BJ (cell line): ENCODE data around the gene DOK1. TPM values are rescaled to one million over a fixed set of nuclear protein-coding genes. Genes with fewer than 3 reads are reported as not detected.

ENCODE experiments used
- CTCF ChIA-PET: fragments of 350-600 bp; formaldehyde crosslinking; extraction: SDS; loops from one replicate; lab custom pipeline; 2021; ENCODE audit warnings: antibody characterized with exemption, inconsistent platforms; lab: Yijun Ruan, JAX
- POLR2A ChIA-PET: fragments of 300-600 bp; sonication (Branson Sonifier 250); formaldehyde crosslinking; extraction: SDS; loops from one replicate; lab custom pipeline; 2021; ENCODE audit warnings: antibody characterized with exemption; lab: Charles Lee
- DNase-seq: peaks from one replicate; pipeline ENCODE4 v3.0.0-alpha.2; 2011; ENCODE audit warnings: low read depth
- H3K27me3 ChIP-seq: 2 replicates; pipeline ENCODE4 v1.6.0; 2011; ENCODE audit warnings: low read length; ENCODE audit not compliant: control insufficient read depth, insufficient read depth
- H3K36me3 ChIP-seq: 2 replicates; pipeline ENCODE4 v1.5.1; 2011; ENCODE audit warnings: low read length; ENCODE audit not compliant: control insufficient read depth, insufficient read depth
- H3K4me3 ChIP-seq: 2 replicates; pipeline ENCODE4 v1.5.1; 2011; ENCODE audit warnings: low read depth, mild to moderate bottlenecking, control low read depth, low read length
- polyA plus RNA-seq: library from polyadenylated mRNA; depleted of rRNA; stranded (reverse); fragments of >200 nt; gene quantifications from 2 replicates; pipeline ENCODE4 v1.2.3, GENCODE V29; 2011
- TF ChIP-seq, protein P1 (sequence below): IDR thresholded peaks from 2 replicates; pipeline ENCODE4 v1.5.1; 2011; ENCODE audit warnings: low read depth, mild to moderate bottlenecking, control low read depth, inconsistent platforms, low read length, moderate library complexity; ENCODE audit not compliant: insufficient read depth

Gene DOK1
- polyA plus RNA-seq, 1 experiment, result 28.7 TPM

DNA sequence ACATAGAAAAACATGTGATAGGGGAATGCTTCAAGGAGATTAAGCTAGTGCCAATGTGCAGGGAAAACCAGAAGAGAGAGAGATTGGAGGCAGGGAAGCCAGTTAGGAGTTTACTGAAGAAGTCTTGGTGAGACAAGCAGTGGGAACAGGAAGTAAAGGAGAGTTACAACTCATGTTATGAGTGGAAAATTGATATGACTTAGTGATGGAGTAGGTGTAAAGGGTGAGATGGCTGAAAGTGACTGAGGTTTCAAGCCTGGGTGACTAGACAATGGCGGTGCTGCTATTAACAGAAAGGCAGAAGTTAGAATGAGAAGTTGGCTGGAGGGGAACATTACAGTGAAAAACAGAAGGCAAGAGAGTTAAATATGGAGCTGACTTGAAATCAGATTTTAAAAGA is 16.5 kb downstream of the DOK1 start:
- DNase-seq, result no peak
- CTCF ChIA-PET, result no interaction called here
- TF ChIP-seq, protein P1, sequence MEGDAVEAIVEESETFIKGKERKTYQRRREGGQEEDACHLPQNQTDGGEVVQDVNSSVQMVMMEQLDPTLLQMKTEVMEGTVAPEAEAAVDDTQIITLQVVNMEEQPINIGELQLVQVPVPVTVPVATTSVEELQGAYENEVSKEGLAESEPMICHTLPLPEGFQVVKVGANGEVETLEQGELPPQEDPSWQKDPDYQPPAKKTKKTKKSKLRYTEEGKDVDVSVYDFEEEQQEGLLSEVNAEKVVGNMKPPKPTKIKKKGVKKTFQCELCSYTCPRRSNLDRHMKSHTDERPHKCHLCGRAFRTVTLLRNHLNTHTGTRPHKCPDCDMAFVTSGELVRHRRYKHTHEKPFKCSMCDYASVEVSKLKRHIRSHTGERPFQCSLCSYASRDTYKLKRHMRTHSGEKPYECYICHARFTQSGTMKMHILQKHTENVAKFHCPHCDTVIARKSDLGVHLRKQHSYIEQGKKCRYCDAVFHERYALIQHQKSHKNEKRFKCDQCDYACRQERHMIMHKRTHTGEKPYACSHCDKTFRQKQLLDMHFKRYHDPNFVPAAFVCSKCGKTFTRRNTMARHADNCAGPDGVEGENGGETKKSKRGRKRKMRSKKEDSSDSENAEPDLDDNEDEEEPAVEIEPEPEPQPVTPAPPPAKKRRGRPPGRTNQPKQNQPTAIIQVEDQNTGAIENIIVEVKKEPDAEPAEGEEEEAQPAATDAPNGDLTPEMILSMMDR, result no peak
- POLR2A ChIA-PET, result no interaction called here
- H3K27me3 ChIP-seq, result no peaks in the 10 kb centered on the region
- H3K4me3 ChIP-seq, result no peak overlapping the region
- no peaks in the 10 kb centered on the region for H3K36me3 ChIP-seq

DNA sequence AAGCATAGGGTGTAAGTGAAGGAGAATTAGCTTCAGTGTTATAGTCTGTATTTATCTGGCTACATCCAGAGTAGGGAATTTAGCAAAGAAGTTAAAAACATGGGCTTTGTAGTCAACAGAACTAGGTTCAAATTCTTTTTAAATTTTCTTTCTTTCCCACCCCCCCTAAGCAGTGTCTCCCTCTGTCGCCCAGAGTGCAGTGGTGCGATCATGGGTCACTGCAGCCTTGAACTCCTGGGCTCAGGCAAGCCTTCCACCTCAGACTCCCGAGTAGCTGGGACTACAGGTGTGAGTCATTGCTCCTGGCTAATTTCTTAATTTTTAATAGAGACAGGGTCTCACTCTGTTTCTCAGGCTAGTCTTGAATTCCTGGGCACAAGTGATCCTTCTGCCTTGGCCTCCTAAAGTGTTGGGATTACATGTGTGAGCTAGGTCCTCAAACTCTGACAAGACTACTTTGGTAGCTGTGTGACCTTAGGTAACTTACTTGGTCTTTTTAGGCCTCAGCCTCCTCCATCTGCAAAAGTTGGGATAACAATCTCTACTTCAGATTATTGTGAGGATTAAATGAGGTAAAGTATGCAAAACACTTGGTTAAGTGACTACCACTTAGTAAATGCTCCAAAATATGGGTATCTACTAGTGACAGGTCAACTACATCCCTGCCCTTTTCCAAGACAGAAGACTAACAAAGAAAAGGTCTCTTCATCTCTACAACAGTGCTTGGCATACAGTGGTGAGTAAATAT is 17.8 kb downstream of the DOK1 start:
- POLR2A ChIA-PET, result no interaction called here
- TF ChIP-seq, protein P1, result no peak
- DNase-seq, result no peak
- CTCF ChIA-PET, result no interaction called here
- Histone ChIP-seq H3K4me3 (no peak overlapping the region), H3K36me3 (no peaks in the 10 kb centered on the region), H3K27me3 (no peaks in the 10 kb centered on the region)

DNA sequence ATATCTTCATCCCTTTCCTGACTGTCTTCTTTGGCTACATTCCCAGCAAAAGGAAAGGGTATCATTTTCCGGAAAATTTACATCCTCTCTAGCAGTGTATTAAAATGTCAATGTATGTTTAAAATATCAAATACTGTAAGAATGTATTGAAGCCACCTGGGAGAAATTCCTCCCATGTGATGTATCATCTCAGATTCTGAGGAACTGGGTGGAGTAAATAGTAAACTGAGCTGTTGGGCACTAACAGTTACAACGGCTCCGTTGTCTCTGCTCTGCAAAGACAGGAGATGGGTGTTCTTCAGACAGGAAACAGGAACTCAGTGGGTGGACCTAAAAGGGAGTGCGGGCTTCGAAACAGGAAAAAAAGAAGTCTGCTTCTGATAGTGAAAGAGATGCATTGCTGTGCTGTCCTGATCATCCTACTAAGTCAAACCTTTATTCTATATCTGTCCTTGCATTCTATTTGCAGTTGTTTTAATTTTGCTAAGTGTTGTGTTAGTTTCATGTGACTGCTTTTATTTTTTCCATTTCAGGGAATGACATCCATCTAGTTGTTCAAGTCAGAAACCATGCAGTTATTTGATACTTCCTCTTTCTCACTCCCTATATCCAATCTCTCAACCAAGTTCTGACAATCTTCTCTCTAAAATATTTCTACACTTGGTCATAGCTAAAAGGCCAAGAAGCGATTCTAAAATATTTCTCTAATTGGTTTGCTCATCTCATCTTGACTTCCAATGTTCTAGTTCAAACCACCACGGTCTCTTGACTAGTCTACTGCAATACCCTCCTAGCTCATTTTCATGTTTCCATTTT is 19.4 kb downstream of the DOK1 start:
- no peak for DNase-seq
- CTCF ChIA-PET, result interaction anchor here (1.0 kb wide), 1 partner anchor 18 kb away, joined by 4 read pairs; no protein-coding TSS in a partner anchor
- Histone ChIP-seq H3K27me3 (no peaks in the 10 kb centered on the region), H3K4me3 (no peak overlapping the region), H3K36me3 (no peaks in the 10 kb centered on the region)
- TF ChIP-seq, protein P1, result no peak
- POLR2A ChIA-PET, result interaction anchor here (0.7 to 0.9 kb wide), 4 partner anchors 10 to 927 kb away, joined by 3 to 5 read pairs (median 3); no protein-coding TSS in a partner anchor

DNA sequence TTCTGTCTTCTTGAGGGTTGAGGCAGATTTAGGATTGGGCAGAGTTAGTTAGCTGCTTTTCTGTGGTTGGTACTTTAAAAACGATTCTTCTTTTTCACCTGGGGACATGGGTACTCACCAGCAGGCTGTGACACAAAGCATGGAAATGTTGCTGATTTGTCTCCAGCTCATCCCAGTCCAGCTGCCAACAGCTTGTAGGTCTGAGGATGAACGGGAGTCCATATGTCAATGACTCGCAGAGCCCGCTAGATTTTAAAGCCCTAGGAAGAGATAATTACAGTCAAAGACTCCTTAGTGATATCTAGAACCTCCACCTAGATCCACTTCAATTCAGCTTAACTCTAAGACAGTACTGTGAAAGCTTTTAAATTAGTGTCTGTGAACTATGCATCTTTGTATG is 20.8 kb downstream of the DOK1 start:
- TF ChIP-seq, protein P1, result no peak
- ChIA-PET CTCF (interaction anchor here (0.8 to 5.9 kb wide), 6 partner anchors 8 to 92 kb away, joined by 3 to 49 read pairs (median 4); partner anchors contain the start of genes CCDC142, PCGF1 and TTC31), POLR2A (interaction anchor here (1.0 kb wide), 1 partner anchor 8 kb away, joined by 9 read pairs; no protein-coding TSS in a partner anchor)
- H3K27me3 ChIP-seq, result no peaks in the 10 kb centered on the region
- no peaks in the 10 kb centered on the region for H3K36me3 ChIP-seq
- DNase-seq, result no peak
- H3K4me3 ChIP-seq, result no peak overlapping the region
